NCI-H1694 (cell line): Measurements from ENCODE around the gene LMCD1.

Source experiments
- DNase-seq: peaks from one replicate; lab custom pipeline; 2025; lab: John Stamatoyannopoulos, UW

LMCD1 gene

GRCh38 chr3:8537440-8537839, 35.8 kb downstream of the LMCD1 start:
- DNase-seq = no peak

- DNase-seq = no peak
Measured at GRCh38 chr3:8538223-8538622, 36.6 kb downstream of the LMCD1 start.

DNA sequence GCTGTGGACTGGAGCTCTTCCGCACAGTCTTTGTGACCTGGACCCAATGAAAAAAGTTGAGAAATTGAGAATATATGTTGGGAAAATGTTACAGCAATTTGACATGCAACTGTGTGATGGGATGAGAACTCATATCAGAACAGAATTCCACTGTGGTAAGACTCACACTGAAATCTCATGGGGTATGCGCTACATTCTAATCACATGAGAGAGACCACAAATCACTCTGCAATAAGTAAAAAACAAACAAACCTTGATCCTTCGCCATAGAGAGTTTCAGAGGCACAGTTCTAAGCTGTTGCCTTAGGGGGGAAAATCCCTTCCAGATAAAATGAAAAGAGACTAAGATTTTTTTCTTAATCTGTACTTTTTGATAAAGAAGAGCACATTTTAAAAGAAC, 37.3 kb downstream of the LMCD1 start:
- DNase-seq = no peak

- DNase-seq = no peak
Measured at GRCh38 chr3:8539419-8539818, 37.8 kb downstream of the LMCD1 start.

DNA sequence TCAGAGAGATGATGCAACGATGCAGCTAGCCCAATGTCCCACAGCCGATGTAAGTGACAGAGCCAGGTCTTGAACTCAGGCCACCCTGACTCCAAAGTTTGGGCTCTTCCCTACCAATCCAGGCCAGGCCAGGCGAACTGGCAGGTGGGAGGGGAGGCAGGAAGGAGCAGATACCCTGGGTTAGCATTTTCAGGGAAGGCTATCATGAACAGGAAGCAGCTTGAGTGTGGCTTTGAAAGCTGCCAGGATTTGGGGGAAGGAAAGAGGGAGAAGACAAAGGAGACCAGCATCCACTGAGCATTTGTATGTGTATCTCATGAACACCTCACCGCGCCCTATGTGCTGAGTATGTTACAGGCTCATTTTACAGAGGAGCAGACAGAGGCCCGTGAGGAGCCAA, 38.8 kb downstream of the LMCD1 start:
- DNase-seq = no peak

DNA sequence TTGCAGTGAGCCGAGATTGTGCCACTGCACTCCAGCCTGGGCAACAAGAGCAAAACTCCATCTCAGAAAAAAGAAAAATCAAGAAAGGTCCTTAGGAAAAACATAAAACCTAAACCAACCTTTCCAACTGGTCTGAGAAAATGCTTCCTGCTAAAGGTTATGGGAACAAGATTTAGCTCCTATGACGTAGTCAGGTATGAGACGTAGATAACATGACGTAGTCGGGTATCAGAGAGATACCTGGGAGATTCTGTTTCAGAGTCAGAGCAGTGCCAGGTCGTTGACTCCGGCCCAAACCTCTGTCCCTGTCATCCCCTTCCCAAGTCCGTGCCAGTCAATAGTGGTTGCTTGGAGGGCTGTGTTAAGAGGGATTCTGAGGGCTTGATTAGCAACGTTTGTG, 39.9 kb downstream of the LMCD1 start:
- DNase-seq = no peak

DNA sequence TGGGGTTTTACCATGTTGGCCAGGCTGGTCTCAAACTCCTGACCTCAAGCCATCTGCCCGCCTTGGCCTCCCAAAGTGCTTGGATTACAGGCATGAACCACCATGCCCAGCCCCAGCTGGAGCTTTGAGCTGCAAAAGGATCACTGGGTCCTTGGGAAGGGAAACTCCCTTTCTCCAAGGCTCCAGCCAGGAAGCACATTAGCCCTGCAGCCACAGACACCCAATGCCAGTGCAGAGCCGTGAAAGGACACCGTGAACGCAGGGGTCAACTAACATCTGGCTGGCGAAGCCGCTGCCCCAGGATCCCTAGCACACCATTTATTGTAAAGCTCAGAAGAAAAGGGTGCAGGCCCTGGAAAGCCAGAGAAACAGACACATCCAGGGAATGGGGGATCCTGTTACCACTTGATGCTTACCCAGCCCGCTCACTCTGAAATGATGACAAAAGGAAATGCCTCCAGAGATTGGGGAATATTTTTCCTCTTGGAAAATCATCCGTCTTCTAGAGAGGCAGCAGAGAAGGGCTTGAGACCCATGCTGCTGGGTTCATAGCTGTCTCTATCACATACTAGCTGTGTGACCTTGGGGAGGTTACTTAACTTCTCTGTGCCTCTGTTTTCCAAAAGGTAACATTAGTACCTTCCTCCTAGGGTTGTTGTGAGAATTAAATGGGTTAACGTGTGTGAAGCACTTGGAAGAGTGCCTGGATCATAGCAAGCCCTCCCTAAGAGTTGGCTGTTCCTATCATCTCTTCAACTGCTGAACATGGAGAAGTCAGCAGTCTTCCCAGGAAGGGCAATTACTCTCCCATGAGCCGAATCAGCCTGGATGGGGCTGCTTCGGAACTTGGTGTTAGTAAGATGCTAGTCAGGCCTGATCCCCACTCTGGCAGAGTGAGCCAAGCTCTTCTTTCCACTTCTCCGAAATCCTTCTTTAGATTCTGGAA, 40.8 kb downstream of the LMCD1 start:
- DNase-seq = no peak

GRCh38 chr3:8546609-8547008, 45.0 kb downstream of the LMCD1 start:
- no peak for DNase-seq

GRCh38 chr3:8548502-8549275, 47.1 kb downstream of the LMCD1 start:
- DNase-seq = no peak

GRCh38 chr3:8549354-8549753, 47.7 kb downstream of the LMCD1 start:
- no peak for DNase-seq

GRCh38 chr3:8550611-8551010, 49.0 kb downstream of the LMCD1 start:
- no peak for DNase-seq

DNA sequence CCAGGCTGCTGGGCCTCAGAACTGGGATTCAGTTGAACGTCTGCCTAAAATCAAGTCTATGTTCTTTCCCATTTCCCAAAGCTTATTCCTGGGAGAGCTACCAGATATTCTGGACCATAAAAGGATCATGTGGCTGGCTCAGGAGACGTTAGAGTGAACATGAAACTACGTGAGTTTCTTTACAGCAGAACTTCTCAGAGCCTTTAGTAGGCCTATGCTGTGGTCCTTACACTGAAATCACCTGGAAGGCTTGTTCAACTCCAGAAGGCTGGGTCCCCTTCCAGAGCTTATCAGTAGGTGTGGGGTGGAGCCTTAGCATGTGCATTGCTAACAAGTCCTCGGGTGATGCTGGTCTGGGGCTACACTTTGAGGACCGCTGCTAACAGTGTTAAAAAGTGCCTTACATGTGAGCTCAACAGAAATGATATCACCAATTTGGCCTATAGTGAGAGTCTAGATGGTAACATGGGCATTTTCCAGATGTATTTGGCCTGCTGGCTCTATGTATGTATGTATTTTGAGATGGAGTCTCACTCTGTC, 50.7 kb downstream of the LMCD1 start:
- no peak for DNase-seq

DNA sequence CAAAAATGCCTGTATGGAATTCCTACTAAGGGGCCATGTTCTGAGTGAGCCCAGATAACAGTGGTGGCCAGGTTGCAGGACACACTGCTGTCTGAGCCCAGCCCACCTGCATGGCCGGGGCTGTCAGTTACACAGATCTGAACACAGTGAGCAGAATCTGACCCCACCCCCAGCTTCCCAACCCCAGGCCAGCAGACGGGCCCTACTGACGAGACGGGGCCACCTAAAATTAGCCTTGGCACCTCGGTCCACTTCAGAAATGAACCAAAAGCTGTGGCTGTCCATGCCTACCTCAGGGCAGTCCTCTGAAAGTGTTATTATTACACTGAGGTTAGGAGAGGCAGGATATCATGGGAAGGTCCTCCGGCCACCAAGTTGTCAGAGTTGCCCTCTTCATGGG, 51.8 kb downstream of the LMCD1 start:
- no peak for DNase-seq

DNA sequence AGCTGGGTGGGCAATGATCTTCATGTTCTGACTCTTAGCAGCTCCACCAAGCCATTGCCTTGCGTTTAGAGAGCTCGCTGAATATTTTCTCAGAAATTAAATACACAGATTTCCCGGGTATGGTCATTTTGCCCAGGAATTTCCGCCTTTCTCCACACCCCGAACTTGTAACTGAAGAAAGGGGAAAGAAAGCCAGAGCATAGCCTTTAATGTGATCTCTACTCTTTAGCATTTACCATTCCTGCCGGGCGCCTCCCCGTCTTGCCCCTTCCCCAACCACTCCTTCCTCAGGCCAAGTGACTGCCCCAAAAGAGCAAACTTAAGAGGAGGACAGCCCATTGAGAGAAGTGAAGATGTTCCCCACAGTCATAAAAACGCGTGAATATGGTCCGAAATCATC, 53.1 kb downstream of the LMCD1 start:
- no peak for DNase-seq

GRCh38 chr3:8555113-8555661, 53.6 kb downstream of the LMCD1 start:
- no peak for DNase-seq

DNA sequence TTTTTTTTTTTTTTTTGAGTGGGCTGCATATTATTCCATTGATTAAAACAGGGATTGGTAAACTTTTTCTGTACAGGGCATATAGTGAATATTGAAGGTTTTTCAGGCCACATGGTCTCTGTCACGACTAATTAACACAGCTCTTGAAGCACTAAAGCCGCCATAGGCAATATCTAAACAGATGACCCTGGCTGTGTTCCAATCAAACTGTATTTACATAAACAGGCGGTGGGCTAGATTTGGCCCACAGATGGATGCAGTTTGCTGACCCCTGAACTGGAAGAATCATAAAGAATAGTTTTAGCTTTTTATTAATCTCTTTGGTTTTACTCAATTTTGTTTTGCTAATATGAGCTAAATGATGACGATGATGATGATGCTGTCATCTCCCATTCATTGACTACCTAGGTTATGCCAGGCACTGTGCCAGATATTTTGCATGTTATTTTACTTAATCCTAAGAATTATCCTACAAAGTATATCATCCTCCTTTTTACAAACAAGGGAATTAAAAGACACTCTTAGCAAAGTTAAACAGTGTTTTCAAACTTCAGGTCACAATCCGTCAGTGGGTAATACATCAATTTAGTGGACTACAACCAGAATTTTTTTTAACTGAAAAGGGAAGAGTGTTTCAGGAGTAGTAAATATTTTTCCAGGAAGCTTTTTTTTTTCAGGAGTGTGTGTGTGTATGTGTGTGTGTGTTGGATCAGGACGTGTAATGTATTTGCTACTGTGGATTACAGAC, 54.3 kb downstream of the LMCD1 start:
- DNase-seq = no peak

GRCh38 chr3:8556473-8556869, 54.8 kb downstream of the LMCD1 start:
- DNase-seq = no peak

GRCh38 chr3:8557298-8557697, 55.7 kb downstream of the LMCD1 start:
- no peak for DNase-seq

GRCh38 chr3:8558645-8559044, 57.0 kb downstream of the LMCD1 start:
- no peak for DNase-seq

DNA sequence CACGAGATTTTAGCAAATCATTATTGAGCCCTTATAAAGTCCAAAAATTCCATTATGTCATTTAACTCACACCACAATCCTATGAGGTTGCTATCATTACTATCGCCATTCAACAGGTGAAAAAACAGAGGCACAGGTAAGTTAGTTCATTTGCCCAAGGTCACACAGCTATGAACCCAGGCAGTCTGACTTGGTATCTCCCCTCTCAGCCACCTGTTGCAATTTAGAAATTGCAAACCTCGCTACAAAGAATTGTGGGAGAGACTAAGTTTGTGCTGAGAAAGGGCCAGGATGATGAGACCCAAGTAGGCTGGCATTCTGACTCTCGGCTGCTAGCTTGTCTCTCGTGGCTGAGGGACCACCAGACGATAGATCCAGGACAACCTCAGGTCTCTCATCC, 57.7 kb downstream of the LMCD1 start:
- DNase-seq = no peak

DNA sequence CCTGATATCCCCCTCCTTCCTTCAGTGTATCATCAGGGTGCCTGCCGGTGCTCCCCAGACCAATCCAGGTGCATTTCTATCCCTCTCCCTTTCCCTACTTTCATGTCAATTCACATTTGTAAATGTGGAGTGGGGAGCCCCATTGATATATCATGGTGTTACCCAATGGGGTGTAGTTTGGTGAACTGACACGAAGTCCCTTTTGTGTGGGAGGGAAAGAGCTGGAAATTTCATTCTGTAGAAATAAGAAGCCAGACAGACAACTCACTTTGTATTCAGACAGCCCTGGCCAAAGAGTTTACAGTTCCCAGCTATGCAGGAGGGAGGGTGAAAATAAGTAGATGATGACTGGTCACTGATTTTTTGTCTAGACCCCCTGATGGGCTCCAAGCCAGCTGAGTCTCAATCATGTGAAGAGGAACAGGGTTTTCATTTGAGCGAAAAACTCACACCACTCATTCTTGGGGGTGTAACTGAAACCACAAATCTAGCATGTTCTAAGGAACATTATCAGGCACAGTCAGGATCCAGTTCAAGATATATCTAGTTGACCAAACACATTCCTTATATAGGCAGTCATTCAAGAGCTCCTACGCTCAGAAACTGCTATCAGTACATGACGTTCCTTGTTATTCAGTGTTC, 58.9 kb downstream of the LMCD1 start:
- no peak for DNase-seq
